ENCODE data around the gene DRC7.
"Not testable (repeated sequence)": the region's sequence is repeated elsewhere in the genome, so short reads cannot be mapped to it uniquely, and the experiment has no call there.

Gene DRC7

DNA sequence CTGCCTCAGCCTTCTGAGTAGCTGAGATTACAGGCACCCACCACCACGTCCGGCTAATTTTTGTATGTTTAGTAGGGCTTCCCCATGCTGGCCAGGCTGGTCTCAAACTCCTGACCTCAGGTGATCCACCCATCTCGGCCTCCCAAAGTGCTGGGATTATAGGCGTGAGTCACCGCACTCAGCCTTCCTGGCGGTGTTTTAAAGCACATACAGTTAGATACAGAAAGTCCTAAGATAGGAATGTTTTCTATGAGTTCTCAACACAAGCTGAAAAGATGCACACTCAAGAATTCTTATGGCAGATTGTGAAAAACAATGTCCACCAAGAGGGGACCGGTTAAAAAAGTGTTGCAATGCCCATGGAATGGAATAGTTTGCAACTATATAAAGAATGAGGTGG is 23.2 kb upstream of the DRC7 start:
- H3K27ac ChIP-seq, H3K4me3 ChIP-seq: not testable (repeated sequence)

DNA sequence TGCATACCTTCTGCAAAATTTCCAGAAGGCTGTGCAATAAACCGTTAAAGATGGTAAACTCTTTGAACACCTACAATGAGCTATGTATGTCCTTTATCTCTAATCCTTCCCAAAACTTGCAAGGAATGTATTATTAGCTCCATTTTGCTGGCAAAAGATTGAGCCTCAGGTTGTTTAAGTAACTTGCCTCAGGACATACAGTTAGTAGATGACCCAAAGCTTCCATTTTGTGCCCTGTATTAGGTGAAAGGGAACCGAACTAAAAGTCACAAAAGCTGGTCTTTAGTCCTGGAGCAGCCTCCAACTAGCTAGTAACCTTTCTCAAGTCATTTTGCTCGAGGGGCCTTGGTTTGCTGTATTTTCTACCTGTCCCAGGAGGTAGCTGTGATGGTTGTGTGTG is 22.2 kb upstream of the DRC7 start:
- Histone ChIP-seq H3K27ac (no peak overlapping the region), H3K4me3 (no peak overlapping the region)

GRCh38 chr16:57672824-57673223 is 21.8 kb upstream of the DRC7 start:
- no peak overlapping the region for H3K27ac ChIP-seq

GRCh38 chr16:57675741-57676551 is 18.7 kb upstream of the DRC7 start:
- H3K27ac ChIP-seq = no peak overlapping the region
- H3K4me3 ChIP-seq = no peak overlapping the region

More at GRCh38 chr16:57672824-57673223, 21.8 kb upstream of the DRC7 start:
- H3K4me3 ChIP-seq = no peak overlapping the region

- Histone ChIP-seq H3K4me3 (no peak overlapping the region), H3K27ac (no peak overlapping the region)
Measured at GRCh38 chr16:57676553-57677085, 18.0 kb upstream of the DRC7 start.

GRCh38 chr16:57677622-57678369 is 16.8 kb upstream of the DRC7 start:
- H3K4me3 ChIP-seq = no peak overlapping the region
- no peak overlapping the region for H3K27ac ChIP-seq

DNA sequence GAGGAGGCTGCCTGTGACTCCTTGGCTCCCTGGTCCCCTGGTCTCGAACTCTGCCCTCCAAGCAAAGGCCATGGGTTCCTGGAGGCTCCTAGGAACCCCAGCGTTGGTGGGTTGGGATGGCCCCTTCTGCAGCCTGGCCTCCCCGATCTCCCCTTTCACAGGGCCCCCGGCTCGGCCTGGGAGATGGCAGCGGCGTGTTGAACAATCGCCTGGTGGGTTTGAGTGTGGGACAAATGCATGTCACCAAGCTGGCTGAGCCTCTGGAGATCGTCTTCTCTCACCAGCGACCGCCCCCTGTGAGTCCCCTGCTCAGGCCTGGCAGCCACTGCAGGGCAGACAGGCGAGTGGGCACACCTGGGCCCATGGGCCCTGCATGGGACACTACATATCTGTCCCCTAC is 15.6 kb upstream of the DRC7 start:
- H3K4me3 ChIP-seq = no peak overlapping the region
- no peak overlapping the region for H3K27ac ChIP-seq

- H3K4me3 ChIP-seq = no peak overlapping the region
- no peak overlapping the region for H3K27ac ChIP-seq
Measured at GRCh38 chr16:57679767-57680482, 14.7 kb upstream of the DRC7 start.

GRCh38 chr16:57680842-57681375 is 13.7 kb upstream of the DRC7 start:
- H3K27ac ChIP-seq = no peak overlapping the region

DNA sequence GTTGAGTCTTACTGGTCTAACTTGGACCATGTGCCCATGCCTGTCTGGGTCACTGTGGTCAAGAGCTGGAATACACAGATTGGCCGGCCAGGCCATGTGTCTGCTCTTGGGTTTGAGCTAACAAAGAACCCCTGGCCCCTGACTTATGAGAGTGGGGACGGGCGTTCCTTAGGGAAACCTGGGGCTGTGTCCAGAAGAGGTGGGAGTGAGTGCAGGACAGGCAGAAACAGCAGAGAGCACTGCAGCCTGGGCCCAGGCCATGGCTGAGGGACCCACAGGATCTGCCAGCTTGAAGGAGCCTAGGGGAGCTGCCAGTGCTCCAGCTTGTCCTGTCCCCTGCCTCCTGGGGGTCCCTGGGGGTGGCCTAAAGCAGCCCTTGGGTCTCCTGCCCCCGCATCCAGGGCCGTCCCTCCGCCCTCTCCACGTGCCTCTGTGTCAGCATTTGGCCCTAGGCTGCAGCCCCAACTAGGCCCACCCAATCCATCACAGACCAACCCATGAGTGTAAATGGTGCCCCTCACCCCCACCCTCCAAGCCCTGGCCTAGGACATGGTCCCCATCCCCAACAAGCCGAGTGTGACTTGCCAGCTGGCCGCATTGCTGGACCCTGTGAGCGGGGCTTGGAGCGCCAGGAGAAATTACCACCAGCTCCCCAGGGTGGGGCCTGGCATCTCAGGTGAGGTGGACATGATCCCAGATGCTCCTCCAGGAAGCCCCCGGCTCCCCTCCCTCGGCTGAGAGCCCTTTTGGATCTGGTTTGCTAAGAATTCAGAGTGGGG is 12.5 kb upstream of the DRC7 start:
- H3K4me3 ChIP-seq = no peak overlapping the region

More at GRCh38 chr16:57680842-57681375, 13.7 kb upstream of the DRC7 start:
- H3K4me3 ChIP-seq = no peak overlapping the region

GRCh38 chr16:57682809-57683635 is 11.6 kb upstream of the DRC7 start:
- no peak overlapping the region for H3K4me3 ChIP-seq
- no peak overlapping the region for H3K27ac ChIP-seq

More for the DNA sequence above, 12.5 kb upstream of the DRC7 start:
- no peak overlapping the region for H3K27ac ChIP-seq

- Histone ChIP-seq H3K4me3 (no peak overlapping the region), H3K27ac (no peak overlapping the region)
Measured at GRCh38 chr16:57683636-57684545, 10.7 kb upstream of the DRC7 start.

DNA sequence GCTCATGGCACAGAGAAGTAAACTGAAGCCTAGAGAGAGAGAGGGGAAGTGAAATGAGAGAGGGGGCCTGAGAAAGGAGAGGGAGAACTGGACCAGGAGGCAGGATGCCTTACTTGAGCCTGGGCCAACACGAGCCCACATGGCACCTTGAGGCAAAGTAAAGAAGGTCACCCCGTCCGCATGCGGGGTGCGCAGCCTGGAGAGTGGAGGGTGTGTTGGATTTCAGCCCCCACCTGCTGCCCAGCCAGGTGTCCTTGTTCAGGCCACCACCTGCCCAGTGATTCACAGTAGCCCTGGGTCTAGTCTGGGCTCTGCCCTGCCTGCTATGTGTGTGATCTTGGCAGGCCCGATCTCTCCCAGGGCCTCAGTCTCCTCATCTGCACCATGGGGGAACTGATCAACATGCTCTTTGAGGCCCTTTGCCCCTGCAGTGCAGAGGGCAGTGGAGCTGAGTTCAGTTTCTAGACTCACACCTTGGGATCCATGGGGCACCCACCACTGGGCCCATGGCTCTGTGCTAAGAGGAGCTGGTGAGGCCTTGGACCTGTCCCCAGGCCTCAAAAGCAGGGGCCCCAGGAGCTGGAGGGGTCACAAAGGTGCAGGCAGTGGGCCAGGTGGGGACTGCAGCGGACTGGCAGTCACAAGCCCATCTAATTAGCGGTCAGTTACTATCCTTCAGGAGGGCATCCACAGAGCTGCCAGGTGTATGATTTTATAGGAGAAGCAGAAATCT is 9.8 kb upstream of the DRC7 start:
- H3K27ac ChIP-seq = no peak overlapping the region
- H3K4me3 ChIP-seq = no peak overlapping the region

DNA sequence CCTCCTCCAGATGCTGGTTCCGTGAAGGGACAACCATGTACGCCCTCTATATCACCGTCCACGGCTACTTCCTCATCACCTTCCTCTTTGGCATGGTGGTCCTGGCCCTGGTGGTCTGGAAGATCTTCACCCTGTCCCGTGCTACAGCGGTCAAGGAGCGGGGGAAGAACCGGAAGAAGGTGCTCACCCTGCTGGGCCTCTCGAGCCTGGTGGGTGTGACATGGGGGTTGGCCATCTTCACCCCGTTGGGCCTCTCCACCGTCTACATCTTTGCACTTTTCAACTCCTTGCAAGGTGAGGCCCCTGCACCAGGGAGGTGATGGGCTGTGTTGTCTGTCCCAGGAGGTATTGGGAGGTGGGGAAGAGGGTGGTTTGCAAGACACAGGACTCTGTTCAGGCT is 9.0 kb upstream of the DRC7 start:
- Histone ChIP-seq H3K4me3 (no peak overlapping the region), H3K27ac (no peak overlapping the region)

DNA sequence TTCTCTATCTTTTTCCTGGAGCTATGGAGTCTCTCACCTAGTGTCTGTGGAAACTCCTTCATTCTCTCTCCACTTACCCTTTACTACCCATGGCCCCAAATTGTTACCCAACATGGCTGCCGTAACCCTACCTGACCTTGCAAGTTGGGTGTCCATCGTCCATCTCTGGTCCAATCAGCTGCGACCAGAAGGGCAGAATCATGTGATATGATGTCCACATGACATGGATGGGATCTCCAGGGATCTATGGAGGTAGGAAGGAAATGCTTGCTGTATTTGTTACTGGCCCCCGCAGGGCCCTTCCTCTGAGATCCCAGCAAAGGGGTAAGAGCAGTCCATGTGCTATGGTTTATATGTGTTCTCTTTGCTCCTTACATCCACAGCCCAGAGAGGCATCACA is 8.0 kb upstream of the DRC7 start:
- Histone ChIP-seq H3K4me3 (no peak overlapping the region), H3K27ac (no peak overlapping the region)

- Histone ChIP-seq H3K4me3 (no peak overlapping the region), H3K27ac (no peak overlapping the region)
Measured at GRCh38 chr16:57687363-57687929, 7.2 kb upstream of the DRC7 start.

All from skin epidermis (tissue), 12 donors.